ENCODE measurements around the gene PRKCA. TPM values are rescaled to one million over a fixed set of nuclear protein-coding genes. Genes with fewer than 3 reads are reported as not detected.

Gene PRKCA
- total and polyA plus RNA-seq, 10 of the 15 experiments (the other 5 are each of a cell fraction or from before 2014, with no cell fraction given), result 0.11 to 14.6 (median 0.72) TPM

GRCh38 chr17:66541461-66542128 is 239.2 kb downstream of the PRKCA start (continued):
- TF ChIP-seq BRCA1 (IDR thresholded peaks at IDR 0.05; ENCODE audit: low read depth, low read length), result no peak
- peak; percentile 72 for TF ChIP-seq NR2F1 (conservative IDR thresholded peaks at IDR 0.05)
- TF ChIP-seq YY1 (IDR thresholded peaks at IDR 0.05; ENCODE audit: low read depth, low read length), result no peak
- peak; percentile 66 for TF ChIP-seq IKZF1 (conservative IDR thresholded peaks at IDR 0.05)
- 0 out of 2 replicates have a peak, but pooled peaks have one; percentile 52 for TF ChIP-seq IRF4 (IDR thresholded peaks at IDR 0.05; ENCODE audit: low read depth, low read length)
- peak; percentile 98 for TF ChIP-seq MEF2B (IDR thresholded peaks at IDR 0.05; ENCODE audit: partially characterized antibody, poor library complexity, severe bottlenecking)
- TF ChIP-seq, protein P1, sequence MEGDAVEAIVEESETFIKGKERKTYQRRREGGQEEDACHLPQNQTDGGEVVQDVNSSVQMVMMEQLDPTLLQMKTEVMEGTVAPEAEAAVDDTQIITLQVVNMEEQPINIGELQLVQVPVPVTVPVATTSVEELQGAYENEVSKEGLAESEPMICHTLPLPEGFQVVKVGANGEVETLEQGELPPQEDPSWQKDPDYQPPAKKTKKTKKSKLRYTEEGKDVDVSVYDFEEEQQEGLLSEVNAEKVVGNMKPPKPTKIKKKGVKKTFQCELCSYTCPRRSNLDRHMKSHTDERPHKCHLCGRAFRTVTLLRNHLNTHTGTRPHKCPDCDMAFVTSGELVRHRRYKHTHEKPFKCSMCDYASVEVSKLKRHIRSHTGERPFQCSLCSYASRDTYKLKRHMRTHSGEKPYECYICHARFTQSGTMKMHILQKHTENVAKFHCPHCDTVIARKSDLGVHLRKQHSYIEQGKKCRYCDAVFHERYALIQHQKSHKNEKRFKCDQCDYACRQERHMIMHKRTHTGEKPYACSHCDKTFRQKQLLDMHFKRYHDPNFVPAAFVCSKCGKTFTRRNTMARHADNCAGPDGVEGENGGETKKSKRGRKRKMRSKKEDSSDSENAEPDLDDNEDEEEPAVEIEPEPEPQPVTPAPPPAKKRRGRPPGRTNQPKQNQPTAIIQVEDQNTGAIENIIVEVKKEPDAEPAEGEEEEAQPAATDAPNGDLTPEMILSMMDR (IDR thresholded peaks at IDR 0.05 in 2 of 3, conservative IDR thresholded peaks at IDR 0.05 in 1 of 3; ENCODE audit: control insufficient read depth in 2 of 3, extremely low read depth in 1 of 3, insufficient read depth in 1 of 3, low read depth in 3 of 3, low read length in 3 of 3), result no peak
- TF ChIP-seq MXI1 (IDR thresholded peaks at IDR 0.05; ENCODE audit: low read depth, low read length), result 0 out of 2 replicates have a peak, but pooled peaks have one; percentile 64
- TF ChIP-seq NFIC (IDR thresholded peaks at IDR 0.05; ENCODE audit: low read depth, low read length), result peak; percentile 80

Data from GM12878 (cell line).